A673 (cell line): ENCODE data around the gene NEK5.

Experiments used
- CTCF ChIP-seq: fragments of 300-800, 200-600 bp; sonication (generic); conservative IDR thresholded peaks from 2 replicates; pipeline ENCODE4 v1.5.1; 2017; ENCODE audit warnings: low read depth, mild to moderate bottlenecking, antibody characterized with exemption, low read length, moderate library complexity, mixed read lengths
- EZH2 ChIP-seq: fragments of 200-600 bp; sonication (generic); IDR thresholded peaks from 2 replicates; pipeline ENCODE4 v1.6.1; 2017; ENCODE audit warnings: borderline replicate concordance, low read depth, mild to moderate bottlenecking, mixed read lengths, antibody characterized with exemption, low read length; ENCODE audit not compliant: poor library complexity, severe bottlenecking

DNA sequence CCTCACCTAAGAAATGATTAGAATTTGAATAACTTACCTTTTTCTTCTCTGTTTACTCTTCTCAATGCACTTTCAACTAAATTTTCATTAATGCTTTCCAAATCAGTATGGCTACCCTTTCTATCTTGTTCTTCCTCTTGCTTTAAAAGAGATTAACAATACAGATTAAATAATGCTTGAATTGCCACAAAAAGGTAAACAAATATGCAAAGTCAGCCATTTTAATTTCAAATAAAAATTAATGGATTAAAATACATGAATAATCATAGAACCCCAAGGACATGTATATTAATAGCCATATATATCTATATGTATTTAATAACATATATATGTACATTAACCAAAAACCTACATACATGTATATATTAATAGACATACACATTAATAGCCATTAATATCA is 7.9 kb upstream of the NEK5 start:
- TF ChIP-seq CTCF (no peak), EZH2 (no peak)
